GM19397 (cell line): ENCODE data around the gene RYR2.
A peak's percentile ranks its signal among the peaks of the same experiment; 100 is the strongest.

Experiments used
- ATAC-seq: cut with Tn5 transposase; IDR thresholded peaks from one replicate; pipeline ENCODE4 v1.9.1; 2021; ENCODE audit warnings: mild to moderate bottlenecking, moderate library complexity; ENCODE audit not compliant: unreplicated experiment

RYR2 gene

DNA sequence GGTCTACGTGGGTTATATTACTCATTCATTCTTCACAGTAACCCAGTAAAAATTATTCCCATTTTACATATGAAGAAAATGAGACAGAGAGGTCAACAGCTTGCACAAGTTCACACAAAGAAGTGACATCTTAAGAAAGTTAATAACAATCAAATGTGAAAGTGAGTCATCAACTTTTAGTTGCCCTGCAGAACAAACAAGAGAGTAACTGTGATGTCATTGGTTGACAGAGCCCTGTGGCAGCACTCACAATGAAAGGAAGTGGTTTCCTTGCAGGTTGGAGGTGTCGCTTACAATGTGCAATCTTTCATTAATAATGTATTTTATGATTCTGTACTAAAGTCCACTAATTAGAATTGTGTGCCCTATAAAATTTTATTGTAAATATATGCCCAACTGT lies 369.6 kb downstream of the RYR2 start:
- no peak for ATAC-seq

DNA sequence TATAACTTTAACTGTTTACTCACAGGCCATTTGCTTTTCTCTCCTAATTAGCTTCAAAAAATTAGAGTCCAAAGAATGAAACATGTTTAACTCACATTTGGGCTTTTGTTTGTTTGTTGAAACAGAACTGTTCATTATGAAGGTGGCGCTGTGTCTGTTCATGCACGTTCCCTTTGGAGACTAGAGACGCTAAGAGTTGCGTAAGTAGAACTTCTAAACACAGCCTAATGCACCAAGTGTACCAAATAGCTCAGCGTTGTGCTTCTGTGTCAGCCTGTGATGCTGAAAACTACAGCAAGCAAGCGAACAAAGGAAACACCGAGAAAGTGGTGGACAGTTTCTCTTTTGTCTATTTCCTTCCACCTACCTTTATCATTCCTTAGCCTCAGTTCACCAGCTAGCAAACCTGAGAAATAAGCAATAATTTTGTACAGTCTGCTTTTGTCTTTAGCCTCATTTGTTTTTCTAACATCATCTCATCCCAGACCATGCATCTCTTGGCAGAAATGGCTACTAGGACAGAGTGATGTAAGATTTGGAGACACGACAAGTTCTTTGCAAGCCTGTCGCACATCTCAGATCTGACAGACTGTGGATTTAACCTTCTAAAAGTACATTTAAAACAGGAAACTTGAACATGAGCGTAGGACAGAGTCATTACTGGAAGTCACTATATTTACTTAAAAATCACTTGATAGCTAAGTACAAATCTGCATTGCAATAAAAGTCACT lies 375.1 kb downstream of the RYR2 start:
- ATAC-seq = no peak

DNA sequence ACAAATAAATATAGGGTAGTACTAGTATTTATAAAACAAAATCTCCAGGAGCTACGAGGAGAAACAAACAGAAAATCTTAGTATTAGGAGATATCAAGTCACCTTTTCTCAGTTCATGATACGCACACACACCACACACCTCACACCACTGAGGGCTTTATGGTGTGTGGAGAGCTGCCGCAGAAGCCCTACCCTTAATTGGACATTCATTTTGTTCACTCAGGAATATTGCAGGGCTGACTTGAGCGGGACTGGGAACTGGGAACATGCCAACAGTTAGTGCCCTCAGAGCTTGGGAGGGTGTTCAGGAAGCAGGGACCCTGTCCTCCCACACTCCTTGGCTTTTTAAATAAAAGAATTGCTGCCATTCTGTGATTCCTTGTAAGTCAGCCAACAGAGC lies 386.8 kb downstream of the RYR2 start:
- ATAC-seq = no peak

DNA sequence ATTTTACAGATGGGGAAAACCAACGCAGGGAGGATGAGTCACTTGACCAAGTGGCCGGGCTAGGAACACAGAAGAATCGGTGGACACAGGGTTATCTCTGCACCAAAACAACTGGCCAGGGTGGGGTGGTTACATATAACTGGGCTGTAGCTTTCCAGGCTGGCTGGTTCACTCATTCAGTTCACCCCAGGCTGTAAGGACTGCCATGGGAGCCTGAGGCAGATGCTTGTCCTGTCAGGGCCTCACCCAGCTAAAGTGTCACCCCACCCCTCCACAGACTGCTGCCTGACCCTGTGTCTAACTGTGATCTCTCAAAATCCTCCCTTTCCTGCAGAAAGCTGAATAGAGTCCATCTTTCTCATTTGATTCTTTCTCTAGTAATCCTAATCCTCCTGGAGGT lies 387.3 kb downstream of the RYR2 start:
- ATAC-seq = no peak

DNA sequence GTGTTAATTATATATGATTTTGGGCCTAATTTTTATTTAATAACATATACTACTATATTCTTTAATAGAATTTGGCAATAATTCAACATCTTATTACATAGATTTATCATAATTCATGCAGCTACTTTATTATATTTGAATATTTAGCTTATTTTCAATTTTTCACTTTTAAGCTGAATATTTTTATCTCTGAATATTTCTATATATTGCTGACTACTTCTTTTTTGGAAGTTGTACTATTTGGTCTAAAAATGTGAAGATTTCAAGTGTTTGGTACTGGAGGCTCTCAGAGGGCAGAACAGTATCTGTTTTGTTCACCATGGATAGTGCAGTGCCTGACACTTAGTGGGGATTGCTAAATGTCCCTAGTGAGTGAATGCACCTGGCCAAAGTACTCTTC lies 389.5 kb downstream of the RYR2 start:
- no peak for ATAC-seq

DNA sequence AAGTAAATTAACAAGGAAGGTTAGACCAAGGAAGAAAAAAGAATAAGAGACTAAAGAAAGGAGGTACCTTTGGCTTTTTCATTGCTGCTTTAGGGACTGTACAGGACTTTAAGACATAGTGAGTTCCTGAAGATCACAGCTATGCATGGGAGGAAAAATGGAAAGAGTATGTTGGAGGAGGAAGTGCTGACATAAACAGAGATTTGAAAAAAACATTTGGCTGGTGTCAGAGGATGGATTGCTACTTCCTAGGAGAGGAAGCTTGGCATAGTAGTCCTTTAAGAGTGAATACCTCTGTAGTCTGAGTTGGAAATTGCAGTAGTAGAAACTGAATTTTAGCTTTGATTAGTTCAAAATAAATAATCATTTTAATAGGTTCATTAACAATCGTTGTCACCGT lies 398.4 kb downstream of the RYR2 start:
- ATAC-seq = no peak

DNA sequence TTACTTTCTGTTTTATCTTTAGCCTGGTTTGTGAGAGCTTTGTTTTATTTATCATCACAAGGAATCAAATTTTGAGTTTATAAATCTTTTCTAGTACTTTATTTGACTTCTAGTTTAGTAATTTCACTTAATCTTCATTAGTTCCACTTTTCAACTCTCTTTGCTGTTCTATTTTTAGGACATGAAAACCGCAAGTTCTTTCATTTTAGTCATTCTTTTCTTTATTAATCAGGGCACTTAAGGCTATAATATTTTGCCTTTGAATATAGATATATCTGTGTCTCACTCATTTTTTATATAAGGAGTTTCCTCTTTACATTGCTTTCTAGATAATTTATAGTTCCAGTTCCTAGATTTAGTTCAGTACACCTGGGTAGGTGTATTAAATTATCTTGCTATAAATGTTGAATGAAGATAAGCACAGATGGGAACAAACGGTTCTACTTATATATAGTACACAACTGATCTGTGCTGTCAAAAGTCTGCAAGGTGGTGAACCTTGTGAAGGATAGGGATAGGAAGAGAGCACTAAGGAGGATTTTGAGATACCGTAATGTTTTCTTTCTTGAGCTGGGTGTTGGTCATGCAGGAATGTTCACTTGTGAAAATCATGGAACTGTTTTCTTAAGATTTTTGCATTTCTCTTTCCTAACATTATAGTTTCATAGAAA lies 402.3 kb downstream of the RYR2 start:
- ATAC-seq = no peak

DNA sequence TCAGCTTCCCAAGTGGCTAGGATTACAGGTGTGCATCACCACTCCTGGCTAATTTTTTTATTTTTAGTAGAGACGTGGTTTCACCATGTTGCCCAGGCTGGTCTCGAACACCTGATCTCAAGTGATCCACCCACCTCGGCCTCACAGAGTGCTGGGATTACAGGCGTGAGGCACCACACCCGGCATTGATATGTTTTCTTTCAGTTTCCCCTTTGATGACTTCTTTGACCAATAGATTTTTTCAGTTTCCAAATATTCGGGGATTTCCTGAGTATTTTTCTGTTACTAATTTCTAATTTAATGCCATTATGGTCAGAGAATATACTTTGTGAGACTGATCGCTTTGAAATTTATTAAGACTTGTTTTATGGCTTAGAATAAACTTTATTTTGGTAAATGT lies 406.1 kb downstream of the RYR2 start:
- ATAC-seq = no peak

DNA sequence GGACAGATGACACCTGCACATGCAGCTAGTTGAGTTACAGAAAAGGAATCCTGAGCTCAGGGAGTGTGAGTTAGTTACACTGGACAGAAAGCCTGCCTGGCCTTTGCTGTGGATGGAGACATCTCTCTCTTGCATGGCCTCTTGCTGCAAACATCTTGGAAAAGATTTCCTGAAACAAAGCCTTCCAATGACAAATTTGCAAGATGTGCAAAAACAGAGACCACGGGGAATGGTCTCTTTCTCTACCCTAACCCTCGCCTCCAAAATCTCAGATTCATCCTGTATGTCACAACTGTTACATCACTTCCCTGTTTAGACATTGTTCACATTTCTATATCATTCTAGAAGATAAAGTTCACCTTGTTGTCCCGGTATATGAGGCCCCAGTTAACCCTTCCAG lies 415.6 kb downstream of the RYR2 start:
- ATAC-seq = no peak

DNA sequence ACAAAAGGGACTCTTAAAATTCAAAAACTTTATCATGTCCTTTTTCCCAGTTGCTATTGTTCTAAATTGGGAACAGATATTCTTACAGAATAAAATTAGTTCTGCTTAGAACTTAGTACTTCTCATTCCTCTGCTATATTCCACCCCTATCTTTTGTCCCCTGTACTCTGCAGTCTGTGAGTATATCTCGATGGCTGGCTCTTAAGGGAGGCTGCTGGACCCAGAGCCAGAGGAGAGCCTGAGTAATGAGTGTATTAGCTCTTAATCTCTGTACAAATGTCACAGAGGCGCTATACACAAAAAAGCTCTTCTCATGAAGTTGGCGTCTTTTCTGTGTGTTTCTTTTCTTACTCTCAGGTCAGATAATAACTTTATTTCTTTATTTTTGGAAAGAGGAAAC lies 425.3 kb downstream of the RYR2 start:
- no peak for ATAC-seq

DNA sequence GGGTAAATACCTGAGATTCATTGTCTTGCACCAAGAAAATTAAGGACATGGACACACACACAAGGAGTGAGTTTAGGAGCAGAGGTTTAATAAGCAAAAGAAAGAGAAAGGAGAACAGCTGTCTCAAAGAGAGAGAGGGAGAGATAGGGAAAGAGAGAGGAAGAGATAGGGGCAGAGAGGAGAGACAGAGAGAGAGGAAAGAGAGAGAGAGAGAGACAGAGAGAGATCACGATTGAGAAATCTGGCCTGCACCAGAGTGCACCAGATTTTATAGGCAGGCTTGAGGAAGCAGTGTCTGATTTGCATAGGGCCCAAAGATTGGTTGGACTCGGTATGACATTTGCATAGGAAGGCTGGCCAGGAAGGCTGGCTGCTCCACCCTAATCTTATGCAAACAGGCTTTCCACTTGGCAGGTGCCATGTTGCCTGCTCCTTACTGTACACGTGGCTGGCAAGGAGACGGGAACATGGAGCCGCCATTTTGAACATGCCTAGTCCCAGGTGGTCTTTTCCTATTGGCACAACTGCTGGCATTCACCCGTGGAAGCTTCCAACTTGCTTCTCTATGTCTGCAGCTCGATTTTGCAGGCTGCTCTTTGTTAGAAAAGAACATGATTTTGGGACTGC lies 428.8 kb downstream of the RYR2 start:
- ATAC-seq = no peak

DNA sequence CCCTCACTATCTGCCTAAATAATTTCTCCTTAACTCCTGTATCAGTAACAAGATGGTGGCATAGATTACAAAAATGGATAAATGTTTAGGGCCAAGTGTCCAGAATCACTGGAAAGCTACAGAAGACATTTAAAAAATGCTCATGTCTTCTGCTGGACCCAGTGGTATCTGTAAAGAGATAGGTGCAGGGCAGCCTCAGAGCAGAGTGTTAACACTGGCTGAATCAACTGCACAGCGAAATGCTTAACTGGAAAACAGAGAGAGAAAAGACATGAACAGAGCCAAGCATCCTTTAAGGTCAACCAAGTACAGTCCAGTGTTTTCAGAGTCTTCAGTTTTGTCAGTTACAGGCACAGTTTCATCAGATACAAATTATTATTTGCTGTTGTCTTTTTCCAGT lies 429.4 kb downstream of the RYR2 start:
- no peak for ATAC-seq

DNA sequence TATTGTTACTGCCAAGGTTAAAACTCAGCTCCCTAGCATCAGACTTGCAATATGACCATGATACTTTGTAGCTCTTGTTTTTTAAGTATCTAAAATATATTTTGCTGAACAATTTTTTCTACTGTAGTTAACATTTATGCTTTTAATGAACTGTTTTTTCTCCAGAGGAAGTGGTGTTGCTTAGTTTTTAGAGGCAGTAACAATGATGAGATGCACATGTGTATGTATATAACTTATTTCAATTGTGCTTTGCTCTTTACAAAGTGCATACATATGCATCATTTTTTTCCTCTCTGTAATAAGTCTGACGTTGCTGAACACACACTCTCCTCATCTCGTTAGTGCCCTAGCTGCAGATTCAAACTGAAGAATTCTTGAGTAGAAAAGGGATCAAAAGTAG lies 430.0 kb downstream of the RYR2 start:
- no peak for ATAC-seq

DNA sequence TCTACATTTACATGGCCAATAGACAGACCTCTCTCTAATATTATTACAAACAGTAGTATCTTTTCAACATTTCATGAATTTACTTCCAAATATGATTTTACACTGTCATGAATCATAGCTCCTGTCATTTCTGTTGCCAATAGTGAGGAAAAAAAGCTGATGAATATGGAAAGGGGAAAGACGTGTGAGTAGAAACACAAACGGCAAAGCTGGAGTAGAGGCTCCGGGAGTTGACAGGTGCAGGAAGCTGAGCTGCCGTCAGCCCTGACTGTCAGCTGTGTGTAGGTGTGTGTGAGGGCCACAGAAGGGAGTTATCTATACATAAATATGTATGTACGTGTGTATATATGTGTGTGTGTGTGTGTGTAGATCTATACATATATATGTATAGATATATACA lies 431.9 kb downstream of the RYR2 start:
- ATAC-seq = no peak

DNA sequence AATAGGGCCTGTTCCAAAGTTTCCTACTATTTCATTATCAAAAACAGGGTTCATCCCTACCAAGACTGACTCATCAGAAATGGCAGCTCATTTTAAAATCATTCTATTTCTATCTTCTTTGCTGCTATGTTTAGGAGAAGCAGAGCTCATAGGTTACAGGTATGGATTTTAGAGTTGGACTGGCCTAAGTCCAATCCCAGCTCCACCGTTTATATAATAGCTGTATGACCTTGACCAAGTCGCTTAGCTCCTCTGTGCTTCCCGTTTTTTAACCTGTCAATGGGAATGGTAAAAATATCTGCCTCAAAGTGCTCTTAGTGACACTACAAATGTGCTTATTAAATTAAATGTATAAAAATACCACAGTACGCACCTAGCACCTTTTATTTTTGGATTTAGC lies 436.1 kb downstream of the RYR2 start:
- ATAC-seq = no peak

DNA sequence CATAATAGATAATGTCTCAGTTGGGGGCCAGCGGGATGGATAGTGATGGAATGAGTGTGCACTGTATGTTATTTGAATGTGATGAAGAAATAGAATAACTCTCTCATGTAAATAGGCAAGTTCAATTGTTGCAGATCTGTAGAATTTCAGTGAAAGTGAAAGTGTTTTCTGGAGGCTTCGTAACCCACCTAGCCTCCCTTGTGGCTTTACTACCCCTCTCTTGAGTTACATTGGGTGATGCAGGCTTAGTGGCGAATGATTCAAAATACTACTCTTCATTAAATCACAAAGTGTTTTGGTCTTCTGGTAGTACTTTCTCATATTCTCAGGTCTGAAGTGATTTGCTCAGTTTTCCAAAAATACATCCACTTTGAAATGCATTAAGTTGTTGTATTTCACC lies 436.9 kb downstream of the RYR2 start:
- ATAC-seq = no peak

DNA sequence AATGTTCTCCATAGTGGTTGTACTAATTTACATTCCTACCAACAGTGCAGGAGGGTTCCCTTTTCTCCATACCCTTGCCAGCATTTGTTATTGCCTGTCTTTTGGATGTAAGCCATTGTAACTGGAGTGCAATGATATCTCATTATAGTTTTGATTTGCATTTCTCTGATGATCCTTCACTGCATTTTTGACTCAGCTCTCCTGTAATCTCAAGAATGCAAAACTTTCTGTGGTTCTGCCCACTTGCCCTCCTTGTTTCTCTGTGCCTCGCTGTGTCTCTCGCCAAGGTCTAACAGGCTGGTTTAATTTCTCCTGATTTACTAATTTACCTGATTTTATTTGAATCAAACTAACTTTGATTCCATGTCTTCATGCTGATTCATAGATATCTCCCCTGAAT lies 440.8 kb downstream of the RYR2 start:
- no peak for ATAC-seq

DNA sequence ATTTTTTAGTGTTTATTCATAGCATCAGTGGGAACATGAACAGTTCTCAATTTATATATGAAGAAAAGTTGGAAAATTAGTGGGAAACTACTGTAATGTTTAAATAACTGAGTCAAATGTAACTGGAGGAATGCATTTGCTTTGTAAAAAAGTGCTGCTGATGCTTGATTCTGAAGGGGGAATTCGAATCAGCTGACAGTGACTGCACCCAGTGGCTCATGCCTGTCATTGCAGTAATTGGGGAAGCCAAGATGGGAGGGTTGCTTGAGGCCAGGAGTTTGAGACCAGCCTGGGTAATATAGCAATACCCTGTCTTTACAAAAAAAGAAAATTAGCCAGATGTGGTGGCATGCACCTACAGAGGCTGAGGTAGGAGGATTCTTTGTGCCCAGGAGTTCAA lies 450.4 kb downstream of the RYR2 start:
- ATAC-seq = no peak

DNA sequence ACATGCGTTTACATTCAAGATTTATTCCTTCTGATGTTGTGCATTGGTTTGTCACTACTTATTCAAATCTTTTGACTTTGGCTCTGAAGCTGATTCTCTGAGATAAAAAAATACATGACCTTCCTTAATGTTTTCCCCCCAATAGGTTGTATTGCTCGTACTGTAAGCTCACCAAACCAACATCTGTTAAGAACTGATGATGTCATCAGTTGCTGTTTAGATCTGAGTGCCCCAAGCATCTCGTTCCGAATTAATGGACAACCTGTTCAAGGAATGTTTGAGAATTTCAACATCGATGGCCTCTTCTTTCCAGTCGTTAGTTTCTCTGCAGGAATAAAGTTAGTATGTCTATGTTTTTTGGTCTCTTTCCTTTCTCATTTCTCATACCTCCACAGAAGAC lies 458.6 kb downstream of the RYR2 start:
- no peak for ATAC-seq

DNA sequence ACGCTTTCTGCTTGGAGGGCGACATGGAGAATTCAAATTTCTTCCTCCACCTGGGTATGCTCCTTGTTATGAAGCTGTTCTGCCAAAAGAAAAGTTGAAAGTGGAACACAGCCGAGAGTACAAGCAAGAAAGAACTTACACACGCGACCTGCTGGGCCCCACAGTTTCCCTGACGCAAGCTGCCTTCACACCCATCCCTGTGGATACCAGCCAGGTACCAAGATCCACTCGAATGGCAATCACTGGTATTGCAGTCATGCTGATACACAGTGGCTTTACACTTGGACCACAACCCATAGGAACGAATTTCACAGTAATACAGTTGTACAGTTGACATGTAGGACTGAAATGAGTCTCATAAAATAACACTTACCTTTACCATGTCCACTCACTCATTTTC lies 461.3 kb downstream of the RYR2 start:
- ATAC-seq = no peak

DNA sequence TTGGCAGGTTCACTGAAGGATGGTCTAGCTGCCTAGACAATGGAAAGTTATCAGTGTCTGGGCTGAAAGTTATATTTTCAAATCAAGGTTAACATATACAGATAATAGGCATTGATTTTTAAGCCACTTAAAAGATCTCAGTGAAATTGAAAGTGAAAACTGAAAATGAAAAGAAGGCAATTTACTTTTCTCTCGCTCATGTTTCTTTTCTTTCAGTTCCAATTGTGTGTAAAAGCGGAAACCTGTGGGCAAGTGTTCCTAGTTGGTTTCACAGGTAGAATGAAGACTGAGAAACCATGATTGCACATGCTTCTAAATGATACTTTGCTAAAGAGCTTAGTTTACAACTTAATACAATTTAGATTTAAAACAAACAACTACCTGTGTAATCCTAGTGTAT lies 465.0 kb downstream of the RYR2 start:
- peak; percentile 83 for ATAC-seq

DNA sequence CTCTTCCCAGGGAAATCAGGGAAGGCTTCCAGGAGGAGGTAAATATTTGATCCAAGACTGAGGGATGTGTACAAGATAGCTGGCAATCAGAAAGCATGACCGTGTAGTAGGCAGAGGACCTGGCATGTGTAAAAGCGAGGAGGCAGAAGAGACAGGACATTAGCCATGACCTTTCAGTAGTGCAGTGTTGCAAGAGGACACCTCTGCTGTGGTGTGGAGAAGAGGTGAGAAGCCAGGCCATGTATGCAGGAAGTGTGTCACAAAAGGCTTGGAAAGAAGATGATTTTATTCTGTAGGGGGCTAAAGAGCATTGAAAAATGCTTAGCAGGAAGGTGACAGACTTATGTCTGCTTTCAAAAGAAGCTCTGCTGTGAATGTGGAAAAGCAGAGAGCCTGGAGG lies 467.8 kb downstream of the RYR2 start:
- ATAC-seq = no peak
